Epithelial cell of proximal tubule (primary cell): ENCODE measurements around the gene TIAM2. TPM values are rescaled to one million over a fixed set of nuclear protein-coding genes. Genes with fewer than 3 reads are reported as not detected.

Source experiments
- DNase-seq: peaks from one replicate; pipeline ENCODE4 v3.0.0-alpha.2; 2011; ENCODE audit warnings: low read depth
- H3K4me3 ChIP-seq: 2 replicates; pipeline ENCODE4 v1.5.1; 2011; ENCODE audit warnings: low read depth, mild to moderate bottlenecking, low read length
- total RNA-seq: library from RNA; depleted of rRNA; stranded (reverse); fragments of >200 nt; gene quantifications from 2 replicates; pipeline ENCODE4 v1.2.3, GENCODE V29; 2015
- TF ChIP-seq, protein P1 (sequence below): conservative IDR thresholded peaks from 2 replicates; pipeline ENCODE4 v1.5.1; 2012; ENCODE audit warnings: low read depth, mild to moderate bottlenecking, low read length

The TIAM2 gene
- total RNA-seq, 1 donor from 2014 or later = 9.9 TPM

DNA sequence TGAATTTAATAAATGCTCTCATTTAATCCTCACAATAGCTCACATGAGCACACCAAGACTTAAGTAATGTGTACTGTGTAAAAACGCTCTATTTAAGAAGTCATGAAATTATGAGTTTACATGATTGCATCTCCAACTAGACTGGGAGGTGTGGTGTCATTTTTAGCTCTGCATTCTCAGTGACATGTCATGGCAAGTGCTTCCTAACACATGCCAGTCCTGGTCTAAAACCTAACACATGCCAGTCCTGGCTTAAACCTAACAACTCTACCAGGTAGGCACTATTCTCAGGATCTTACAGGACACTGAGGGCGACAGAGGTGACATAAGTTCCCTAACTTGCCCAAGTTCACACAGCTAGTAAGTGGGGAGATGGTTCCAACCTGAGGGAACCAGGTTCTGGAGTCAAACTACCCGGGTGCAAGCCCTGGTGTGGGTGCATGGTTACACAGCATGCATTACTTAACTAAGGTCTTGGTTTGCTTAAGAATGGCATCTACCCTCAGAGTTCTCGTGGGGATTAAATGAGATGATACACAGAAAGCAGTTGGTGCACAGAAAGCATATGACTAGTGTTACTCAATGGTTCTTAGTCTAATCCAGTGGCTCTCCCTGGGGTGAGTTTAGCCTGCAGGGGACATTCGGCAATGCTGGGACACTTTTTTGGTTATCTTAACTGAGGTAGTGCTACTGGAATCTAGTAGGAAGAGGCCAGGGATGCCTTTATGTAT, 283.4 kb downstream of the TIAM2 start:
- H3K4me3 ChIP-seq = no peak overlapping the region
- TF ChIP-seq, protein P1, sequence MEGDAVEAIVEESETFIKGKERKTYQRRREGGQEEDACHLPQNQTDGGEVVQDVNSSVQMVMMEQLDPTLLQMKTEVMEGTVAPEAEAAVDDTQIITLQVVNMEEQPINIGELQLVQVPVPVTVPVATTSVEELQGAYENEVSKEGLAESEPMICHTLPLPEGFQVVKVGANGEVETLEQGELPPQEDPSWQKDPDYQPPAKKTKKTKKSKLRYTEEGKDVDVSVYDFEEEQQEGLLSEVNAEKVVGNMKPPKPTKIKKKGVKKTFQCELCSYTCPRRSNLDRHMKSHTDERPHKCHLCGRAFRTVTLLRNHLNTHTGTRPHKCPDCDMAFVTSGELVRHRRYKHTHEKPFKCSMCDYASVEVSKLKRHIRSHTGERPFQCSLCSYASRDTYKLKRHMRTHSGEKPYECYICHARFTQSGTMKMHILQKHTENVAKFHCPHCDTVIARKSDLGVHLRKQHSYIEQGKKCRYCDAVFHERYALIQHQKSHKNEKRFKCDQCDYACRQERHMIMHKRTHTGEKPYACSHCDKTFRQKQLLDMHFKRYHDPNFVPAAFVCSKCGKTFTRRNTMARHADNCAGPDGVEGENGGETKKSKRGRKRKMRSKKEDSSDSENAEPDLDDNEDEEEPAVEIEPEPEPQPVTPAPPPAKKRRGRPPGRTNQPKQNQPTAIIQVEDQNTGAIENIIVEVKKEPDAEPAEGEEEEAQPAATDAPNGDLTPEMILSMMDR = no peak
- DNase-seq = no peak

DNA sequence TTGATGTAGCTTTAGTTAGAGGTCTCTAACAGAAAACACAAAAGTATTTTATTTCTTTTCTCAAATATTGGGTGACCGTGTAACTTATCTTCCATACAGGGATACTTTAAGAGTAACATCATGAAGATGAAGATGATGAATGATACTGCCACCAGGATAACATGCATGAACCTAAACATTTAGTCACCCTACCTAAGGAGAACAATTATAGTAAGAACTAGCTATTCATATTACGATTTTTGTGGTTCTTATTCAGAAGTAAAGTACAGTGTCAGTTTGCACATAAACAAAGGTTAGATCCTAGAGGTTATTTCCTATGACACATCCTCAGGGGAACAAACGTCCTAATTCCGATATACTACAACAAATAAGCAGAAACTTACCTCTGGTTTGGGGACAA, 289.7 kb downstream of the TIAM2 start:
- TF ChIP-seq, protein P1 = no peak
- H3K4me3 ChIP-seq = no peak overlapping the region

DNA sequence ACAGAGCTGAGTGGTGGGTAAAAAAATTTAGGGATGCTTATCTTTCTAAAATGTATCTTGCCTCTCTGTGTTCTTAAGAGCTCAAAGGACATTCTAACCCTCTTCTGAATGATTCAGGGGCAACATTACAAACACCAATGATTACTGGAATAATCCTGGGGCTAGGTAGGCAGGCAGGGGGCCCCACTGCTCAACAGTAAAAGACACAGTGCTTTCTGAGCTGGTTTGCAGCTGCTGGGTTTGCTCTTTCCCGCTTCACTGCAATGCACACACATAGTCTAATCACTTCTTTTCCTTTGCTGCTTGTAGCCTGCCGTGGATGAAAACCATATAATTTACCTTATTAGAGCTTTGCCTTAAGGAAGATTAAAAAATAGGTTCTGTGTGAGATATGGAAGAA, 292.6 kb downstream of the TIAM2 start:
- TF ChIP-seq, protein P1 = no peak
- DNase-seq = no peak
- H3K4me3 ChIP-seq = no peak overlapping the region

More for the DNA sequence above, 289.7 kb downstream of the TIAM2 start:
- no peak for DNase-seq

DNA sequence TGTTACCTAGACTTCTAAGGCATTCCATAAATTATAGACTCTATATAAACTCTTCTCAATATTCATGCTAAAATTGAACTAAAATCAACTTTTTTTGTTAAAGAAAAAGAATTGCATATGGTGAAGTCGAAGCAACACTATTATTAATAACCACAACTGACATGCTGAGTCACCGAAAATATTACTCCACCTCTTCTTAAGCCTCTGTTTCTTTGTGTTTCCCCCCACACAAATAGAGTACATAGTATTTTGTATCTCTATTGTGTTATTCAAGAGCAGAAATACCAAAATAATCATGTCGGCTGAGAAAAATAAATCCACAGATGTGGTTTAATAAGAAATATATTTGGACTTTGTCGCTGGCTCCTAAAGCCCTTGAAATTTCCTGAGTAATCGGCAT, 295.4 kb downstream of the TIAM2 start:
- TF ChIP-seq, protein P1 = no peak
- H3K4me3 ChIP-seq = no peak overlapping the region
- DNase-seq = no peak

DNA sequence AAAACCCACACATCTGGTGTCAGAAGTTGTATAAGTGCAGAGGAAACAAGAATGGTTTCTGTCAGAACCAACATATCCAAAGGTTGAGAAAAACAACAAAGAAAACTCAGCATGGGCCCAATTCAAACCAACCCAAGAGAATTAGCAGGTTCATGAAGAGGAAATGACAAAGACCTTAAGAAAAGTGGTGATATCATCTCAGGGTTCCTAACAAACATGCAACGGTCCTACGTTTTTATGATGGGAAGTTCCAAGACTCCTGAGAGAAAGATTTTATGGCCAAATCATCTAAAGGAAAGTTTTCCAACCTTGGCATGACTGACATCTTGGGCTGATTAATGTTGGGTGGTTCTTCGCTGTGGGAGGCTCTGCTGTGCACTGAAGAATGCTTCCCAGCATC, 296.2 kb downstream of the TIAM2 start:
- H3K4me3 ChIP-seq = no peak overlapping the region
- DNase-seq = no peak
- TF ChIP-seq, protein P1 = no peak

DNA sequence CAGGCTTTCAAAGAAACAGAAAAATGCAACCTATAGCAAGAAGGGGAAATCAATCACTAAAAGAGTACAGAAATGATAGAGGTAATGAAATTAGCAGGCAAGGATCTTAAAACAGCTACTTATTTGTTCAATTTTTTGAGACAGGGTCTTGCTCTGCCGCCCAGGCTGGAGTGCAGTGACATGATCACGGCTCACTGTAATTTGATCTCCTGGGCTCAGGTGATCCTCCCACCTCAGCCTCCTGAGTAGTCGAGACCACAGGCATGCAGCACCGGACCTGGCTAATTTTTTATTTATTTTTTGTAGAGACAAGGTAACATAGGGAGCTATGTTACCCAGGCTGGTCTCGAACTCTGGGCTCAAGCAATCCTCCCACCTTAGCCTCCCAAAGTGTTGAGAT, 297.6 kb downstream of the TIAM2 start:
- no peak for DNase-seq
- TF ChIP-seq, protein P1 = no peak

DNA sequence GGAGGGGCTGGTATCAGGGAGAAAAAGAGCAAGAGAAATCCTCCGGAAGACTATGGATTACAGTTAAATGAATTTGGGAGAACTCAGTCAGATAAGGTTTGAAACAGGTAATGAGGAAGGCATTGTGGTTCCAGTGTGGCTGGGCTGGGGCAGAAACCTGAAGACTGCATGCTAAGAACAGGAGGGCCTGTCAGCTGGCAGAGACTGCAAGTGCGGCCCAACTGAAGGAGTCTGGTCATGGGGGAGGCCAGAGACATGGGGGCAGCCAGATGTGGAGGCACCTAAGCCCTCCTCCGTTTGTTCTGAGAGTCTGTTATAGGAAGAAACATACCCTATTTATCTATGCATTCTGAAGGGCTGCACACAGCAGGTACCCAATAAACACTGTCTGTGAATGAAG, 302.6 kb downstream of the TIAM2 start:
- no peak overlapping the region for H3K4me3 ChIP-seq
- TF ChIP-seq, protein P1 = no peak
- no peak for DNase-seq

More for the DNA sequence above, 297.6 kb downstream of the TIAM2 start:
- no peak overlapping the region for H3K4me3 ChIP-seq
